ENCODE measurements around the gene RHBDD2. TPM values are rescaled to one million over a fixed set of nuclear protein-coding genes. Genes with fewer than 3 reads are reported as not detected.
"Not testable (repeated sequence)": the region's sequence is repeated elsewhere in the genome, so short reads cannot be mapped to it uniquely, and the experiment has no call there.

RHBDD2 gene
- total and polyA plus RNA-seq, 3 donors from 2014 or later, result 106 to 161 (median 109) TPM

DNA sequence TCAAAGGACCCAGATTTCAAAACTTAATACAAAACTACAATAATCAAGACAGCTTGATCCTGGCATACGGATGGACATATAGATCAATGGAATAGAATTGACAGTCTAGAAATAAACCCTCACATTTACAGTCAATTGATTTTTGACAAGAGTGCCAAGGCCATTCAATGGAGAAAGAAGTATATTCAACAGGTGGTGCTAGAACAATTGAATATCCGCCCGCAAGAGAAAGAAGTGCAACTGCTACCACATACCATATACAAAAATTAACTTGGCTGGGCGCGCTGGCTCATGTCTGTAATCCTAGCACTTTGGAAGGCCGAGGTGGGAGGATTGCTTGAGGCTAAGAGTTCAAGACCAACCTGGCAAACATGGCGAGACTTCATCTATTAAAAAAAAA is 42.0 kb upstream of the RHBDD2 start:
- H3K4me1 ChIP-seq, result no peaks in the 10 kb centered on the region
- no peaks in the 10 kb centered on the region for H3K27me3 ChIP-seq
- intact Hi-C loops (cut with DNase I; ENCODE audit: low total_unique reads), result no loop called here
- no peak overlapping the region for H3K4me3 ChIP-seq
- TF ChIP-seq CTCF (IDR thresholded peaks at IDR 0.05), result no peak
- TF ChIP-seq POLR2A (IDR thresholded peaks at IDR 0.05), result no peak
- WGBS, 2 donors, result 71 to 72% methylated on average over 7 of the region's 7 CpGs
- no peak for DNase-seq
- H3K9me3 ChIP-seq, result no peaks in the 10 kb centered on the region
- H3K27ac ChIP-seq, result no peak overlapping the region
- H3K36me3 ChIP-seq (ENCODE audit: low read depth, missing control alignments), result no peaks in the 10 kb centered on the region

- H3K4me3 ChIP-seq; H3K27ac ChIP-seq; intact Hi-C loops (cut with DNase I; ENCODE audit: low total_unique reads); H3K27me3 ChIP-seq; H3K36me3 ChIP-seq (ENCODE audit: low read depth, missing control alignments); H3K9me3 ChIP-seq; DNase-seq: not testable (repeated sequence)
- WGBS, 2 donors, result 88 to 91% methylated on average over 14 of the region's 14 CpGs
- H3K4me1 ChIP-seq, result peaks cover 12% of the 10 kb centered on the region
These were observed 40.4 kb upstream of the RHBDD2 start for GRCh38 chr7:75838281-75838930.

DNA sequence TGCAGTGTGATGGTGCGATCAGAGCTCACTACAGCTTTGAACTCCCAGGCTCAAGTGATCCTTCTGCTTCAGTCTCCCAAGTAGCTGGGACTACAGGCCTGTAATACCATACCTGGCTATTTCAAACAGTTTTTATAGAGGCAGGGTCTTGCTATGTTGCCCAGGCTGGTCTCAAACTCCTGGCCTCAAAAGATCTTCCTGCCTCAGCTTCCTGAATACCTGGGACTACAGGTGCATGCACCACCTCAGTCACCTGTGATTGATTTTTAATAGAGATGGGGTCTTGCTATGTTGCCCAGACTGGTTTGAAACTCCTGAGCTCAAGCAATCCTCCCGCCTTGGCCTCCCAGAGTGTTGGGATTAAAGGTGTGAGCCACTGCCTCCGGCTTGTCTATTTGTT is 38.8 kb upstream of the RHBDD2 start:
- Histone ChIP-seq H3K4me3 (no peak overlapping the region), H3K27ac (no peak overlapping the region), H3K4me1 (peaks cover 12% of the 10 kb centered on the region), H3K9me3 (no peaks in the 10 kb centered on the region), H3K27me3 (no peaks in the 10 kb centered on the region), H3K36me3 (ENCODE audit: low read depth, missing control alignments) (no peaks in the 10 kb centered on the region)
- intact Hi-C loops (cut with DNase I; ENCODE audit: low total_unique reads), result no loop called here
- DNase-seq, result no peak
- WGBS, 2 donors, result 81 to 85% methylated on average over 3 of the region's 3 CpGs
- TF ChIP-seq CTCF (IDR thresholded peaks at IDR 0.05) (no peak), POLR2A (IDR thresholded peaks at IDR 0.05) (no peak)

DNA sequence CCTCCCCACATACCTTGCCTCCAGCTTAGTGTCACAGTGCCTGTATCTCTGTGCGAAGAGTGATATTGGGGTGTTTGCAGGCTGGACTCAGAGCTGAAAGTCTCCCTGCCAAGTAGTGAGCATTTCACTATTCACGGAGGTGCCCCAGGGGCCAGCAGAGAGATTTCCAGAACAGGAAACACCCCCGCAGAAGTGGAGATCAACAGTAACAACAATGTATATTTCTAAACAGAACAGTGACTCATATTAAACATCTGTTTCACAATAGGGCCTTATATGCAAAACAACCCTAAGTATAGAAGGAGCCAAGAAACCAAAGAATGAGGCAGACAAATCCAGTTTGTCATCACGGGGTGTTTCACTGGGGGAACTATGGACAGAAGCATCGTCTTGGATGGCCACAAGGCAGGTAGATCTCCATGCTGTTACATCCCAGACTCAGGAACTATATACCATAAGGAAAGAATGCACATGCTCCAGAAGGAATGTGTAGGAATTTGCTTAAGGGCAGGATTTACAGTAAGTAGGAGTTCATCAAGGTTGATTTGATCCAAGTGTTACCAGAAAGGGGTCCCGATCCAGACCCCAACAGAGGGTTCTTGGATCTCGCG is 35.9 kb upstream of the RHBDD2 start:
- 36 to 44% methylated on average over 8 of the region's 8 CpGs for WGBS, 2 donors
- intact Hi-C loops (cut with DNase I; ENCODE audit: low total_unique reads), result no loop called here
- Histone ChIP-seq H3K27me3 (no peaks in the 10 kb centered on the region), H3K4me1 (peaks cover 12% of the 10 kb centered on the region), H3K9me3 (no peaks in the 10 kb centered on the region), H3K36me3 (ENCODE audit: low read depth, missing control alignments) (no peaks in the 10 kb centered on the region), H3K4me3 (no peak overlapping the region), H3K27ac (peak overlapping the region; percentile 19 to 41)
- TF ChIP-seq POLR2A (IDR thresholded peaks at IDR 0.05) (no peak), CTCF (IDR thresholded peaks at IDR 0.05) (no peak)
- peak; percentile 46 for DNase-seq

- intact Hi-C loops (cut with DNase I; ENCODE audit: low total_unique reads), result no loop called here
- WGBS, 2 donors, result 87 to 92% methylated on average over 9 of the region's 9 CpGs
- no peaks in the 10 kb centered on the region for H3K27me3 ChIP-seq
- H3K36me3 ChIP-seq (ENCODE audit: low read depth, missing control alignments), result no peaks in the 10 kb centered on the region
- TF ChIP-seq POLR2A (IDR thresholded peaks at IDR 0.05), result no peak
- TF ChIP-seq CTCF (IDR thresholded peaks at IDR 0.05), result no peak
- no peaks in the 10 kb centered on the region for H3K9me3 ChIP-seq
- H3K4me3 ChIP-seq, result no peak overlapping the region
- peaks cover 12% of the 10 kb centered on the region for H3K4me1 ChIP-seq
- H3K27ac ChIP-seq, result no peak overlapping the region
- no peak for DNase-seq
These were observed 35.2 kb upstream of the RHBDD2 start for GRCh38 chr7:75843613-75844116.
